HG03060 (cell line): ENCODE data around the gene AP5Z1.
"Not testable (repeated sequence)": the region's sequence is repeated elsewhere in the genome, so short reads cannot be mapped to it uniquely, and the experiment has no call there.

ENCODE experiments used
- ATAC-seq: cut with Tn5 transposase; IDR thresholded peaks from one replicate; pipeline ENCODE4 v1.9.1; 2021; ENCODE audit warnings: low read depth, moderate number of reproducible peaks; ENCODE audit not compliant: unreplicated experiment

The AP5Z1 gene

GRCh38 chr7:4787541-4787940 lies 12.1 kb downstream of the AP5Z1 start:
- ATAC-seq = no peak

DNA sequence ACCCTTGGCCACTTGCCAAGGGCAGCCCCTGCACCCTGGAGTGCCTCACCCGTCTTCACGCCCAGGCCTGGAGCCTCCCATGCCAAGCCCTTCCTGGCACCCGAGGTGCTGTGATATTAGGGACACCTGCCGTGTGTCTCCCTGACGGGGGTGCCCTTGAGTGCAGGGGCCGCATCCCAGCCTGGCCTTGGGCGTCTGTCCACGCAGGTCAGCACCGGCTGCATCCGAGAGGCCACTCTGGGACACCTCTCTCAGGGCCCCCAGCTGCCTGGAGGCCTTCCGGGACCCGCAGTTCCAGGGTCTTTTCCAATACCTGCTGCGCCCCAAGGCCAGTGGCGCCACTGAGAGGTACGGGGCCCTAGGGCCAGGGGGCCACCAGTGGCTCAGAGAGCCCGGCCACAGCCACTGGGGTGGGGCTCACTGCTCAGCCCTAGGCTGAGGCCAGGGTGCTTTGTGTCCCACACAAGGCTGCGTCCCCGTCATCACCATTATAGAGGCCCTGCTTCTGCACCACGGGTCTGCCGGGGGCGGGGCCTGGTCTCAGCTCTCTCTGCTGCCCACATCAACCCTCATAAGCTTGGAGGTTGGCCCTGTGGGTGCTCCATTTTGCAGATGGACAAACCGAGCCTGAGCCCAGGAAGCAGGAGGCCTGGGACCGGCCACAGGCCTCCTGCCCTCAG lies 12.7 kb downstream of the AP5Z1 start:
- no peak for ATAC-seq

- ATAC-seq = no peak
Observed at GRCh38 chr7:4788627-4789189, 13.3 kb downstream of the AP5Z1 start.

DNA sequence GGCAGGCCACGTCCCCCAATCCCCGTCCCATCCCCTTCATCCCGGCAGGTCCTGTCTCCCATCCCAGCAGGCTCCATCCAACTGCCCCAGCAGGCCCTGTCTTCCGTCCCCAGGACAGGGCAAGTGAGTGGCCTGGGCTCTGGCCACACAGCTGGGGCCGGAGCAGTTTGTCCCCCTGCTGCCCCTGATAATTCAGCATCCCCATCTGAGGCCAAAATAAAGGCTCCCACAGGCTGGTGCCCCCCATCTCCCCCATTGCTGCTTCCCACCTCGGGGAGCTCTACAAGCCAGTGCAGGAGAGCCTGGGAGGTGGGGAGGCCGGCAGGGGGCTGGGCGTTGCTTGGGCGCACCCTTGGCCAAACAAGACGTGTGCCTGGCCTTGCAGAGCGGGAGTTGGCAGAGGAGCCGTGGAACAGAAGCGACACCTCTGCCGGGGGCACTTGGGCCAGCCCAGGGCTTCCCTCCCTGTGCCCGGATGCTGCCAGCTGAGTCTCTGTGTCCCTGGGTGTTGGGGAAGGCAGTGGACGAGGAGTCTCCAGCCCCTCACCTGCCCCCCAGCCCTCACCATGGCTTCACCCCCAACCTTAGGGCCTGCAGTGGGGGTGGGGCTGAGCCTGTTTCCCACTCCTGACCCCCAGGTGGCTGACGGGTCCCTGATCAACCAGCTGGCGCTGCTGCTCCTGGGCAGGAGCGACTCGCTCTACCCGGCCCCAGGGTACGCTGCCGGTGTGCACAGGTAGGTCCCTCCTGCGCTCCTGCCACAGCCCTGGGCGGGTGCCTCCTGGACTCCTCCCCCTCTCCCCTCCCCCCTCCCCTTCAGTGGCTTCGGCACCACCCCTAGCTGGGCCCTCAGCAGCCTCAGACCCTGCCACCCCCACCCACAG lies 14.0 kb downstream of the AP5Z1 start:
- no peak for ATAC-seq

DNA sequence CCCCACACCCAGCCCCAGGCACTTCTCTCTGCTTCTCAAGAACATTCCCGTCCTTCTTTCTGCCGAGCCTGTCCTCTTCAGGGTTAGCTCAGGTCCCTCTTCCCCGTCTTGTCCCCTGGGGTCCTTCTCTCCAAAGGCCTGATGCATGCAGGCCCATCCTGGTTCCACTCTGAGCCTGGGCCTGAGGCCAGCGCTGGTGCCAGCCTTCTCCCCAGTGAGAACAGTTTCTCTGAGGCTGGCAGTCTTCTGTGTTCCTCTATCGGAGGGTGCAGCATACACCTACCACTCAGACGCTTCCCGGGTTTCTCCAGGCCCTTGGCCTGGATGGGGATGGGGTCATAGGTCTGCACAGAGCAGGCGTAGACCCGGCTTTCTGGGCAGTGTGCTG lies 14.6 kb downstream of the AP5Z1 start:
- no peak for ATAC-seq

- ATAC-seq = no peak
Observed at GRCh38 chr7:4790516-4790991, 15.1 kb downstream of the AP5Z1 start.

DNA sequence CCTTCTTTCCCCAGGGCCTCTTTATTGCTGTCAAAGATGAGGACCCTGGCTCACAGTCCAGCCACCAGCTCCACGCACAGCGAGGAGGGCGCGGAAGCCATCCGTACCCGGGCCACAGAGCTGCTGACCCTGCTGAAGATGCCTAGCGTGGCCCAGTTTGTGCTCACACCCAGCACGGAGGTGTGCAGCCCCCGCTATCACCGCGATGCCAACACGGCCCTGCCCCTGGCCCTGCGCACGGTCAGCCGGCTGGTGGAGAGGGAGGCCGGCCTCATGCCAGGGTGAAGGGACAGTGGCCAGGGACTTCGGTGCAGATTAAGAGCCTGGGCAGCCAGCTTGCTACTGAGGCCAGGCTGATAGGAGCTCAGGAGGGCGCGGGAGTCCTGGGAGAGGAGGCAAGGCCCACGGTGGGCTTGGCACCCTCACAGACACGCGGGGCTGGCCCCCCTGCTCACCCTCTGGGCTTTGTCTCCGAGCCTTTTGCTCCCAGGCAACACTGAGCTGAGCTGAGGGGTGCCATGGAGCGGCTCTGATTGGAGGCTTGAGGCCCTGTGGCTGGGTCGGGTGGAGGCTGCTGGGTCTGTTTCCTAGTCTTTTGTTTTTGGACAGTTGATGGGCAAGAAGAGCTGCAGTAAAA lies 15.8 kb downstream of the AP5Z1 start:
- ATAC-seq = no peak

GRCh38 chr7:4791738-4792536 lies 16.5 kb downstream of the AP5Z1 start:
- ATAC-seq = no peak

DNA sequence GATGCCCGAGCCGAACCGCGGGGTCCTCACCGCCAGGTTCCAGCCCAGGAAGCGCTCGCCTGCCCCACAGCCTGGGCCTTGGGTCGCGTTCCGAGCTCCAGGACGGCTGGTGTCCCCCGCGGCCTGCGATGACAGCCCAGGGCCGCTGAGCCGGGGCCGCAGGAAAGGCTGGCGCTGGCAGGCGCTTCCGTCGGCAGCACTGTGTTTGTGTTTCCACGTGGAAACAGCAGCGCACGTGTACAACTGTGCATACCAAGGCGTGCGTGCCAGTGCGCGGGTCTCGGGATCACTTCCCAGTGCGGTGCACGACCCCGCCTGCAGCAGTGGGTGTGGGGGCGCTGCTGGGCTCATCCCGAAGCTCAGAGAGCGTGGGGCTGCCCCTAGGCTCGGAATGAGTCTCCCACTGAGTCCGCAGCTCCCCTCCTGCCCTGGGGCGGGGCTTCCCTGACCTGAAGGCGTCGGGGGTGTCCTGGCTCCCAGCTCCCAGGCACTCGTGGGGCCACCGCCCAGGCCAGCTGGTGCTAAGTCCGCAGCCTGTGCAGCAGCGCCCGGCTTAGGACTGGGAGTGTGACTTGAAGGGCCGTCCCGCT lies 17.2 kb downstream of the AP5Z1 start:
- ATAC-seq = no peak

DNA sequence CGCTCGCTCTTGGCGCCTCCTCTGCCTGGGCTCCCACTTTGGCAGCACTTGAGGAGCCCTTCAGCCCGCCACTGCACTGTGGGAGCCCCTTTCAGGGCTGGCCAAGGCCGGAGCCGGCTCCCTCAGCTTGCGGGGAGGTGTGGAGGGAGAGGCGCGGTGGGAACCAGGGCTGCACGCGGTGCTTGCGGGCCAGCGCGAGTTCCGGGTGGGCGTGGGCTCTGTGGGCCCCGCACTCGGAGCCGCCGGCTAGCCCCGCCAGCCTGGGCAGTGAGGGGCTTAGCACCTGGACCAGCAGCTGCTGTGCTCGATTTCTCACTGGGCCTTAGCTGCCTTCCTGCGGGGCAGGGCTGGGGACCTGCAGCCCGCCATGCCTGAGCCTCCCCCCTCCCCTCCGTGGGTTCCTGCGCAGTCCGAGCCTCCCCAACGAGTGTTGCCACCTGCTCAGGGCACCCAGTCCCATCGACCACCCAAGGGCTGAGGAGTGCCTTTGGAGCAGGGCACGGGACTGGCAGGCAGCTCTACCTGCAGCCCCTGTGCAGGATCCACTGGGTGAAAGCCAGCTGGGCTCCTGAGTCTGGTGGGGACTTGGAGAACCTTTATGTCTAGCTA lies 18.1 kb downstream of the AP5Z1 start:
- not testable (repeated sequence) for ATAC-seq

DNA sequence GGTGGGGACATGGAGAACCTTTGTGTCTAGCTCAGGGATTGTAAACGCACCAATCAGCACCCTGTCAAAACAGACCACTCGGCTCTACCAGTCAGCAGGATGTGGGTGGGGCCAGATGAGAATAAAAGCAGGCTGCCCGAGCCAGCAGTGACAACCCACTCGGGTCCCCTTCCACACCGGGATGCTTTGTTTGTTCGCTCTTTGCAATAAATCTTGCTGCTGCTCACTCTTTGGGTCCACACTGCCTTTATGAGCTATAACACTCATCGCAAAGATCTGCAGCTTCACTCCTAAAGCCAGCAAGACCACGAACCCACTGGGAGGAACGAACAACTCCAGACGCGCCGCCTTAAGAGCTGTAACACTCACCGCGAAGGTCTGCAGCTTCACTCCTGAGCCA lies 18.7 kb downstream of the AP5Z1 start:
- not testable (repeated sequence) for ATAC-seq

GRCh38 chr7:4794591-4795350 lies 19.3 kb downstream of the AP5Z1 start:
- ATAC-seq = no peak

- no peak for ATAC-seq
Observed at GRCh38 chr7:4796453-4796852, 21.0 kb downstream of the AP5Z1 start.

GRCh38 chr7:4797858-4798705 lies 22.7 kb downstream of the AP5Z1 start:
- no peak for ATAC-seq

DNA sequence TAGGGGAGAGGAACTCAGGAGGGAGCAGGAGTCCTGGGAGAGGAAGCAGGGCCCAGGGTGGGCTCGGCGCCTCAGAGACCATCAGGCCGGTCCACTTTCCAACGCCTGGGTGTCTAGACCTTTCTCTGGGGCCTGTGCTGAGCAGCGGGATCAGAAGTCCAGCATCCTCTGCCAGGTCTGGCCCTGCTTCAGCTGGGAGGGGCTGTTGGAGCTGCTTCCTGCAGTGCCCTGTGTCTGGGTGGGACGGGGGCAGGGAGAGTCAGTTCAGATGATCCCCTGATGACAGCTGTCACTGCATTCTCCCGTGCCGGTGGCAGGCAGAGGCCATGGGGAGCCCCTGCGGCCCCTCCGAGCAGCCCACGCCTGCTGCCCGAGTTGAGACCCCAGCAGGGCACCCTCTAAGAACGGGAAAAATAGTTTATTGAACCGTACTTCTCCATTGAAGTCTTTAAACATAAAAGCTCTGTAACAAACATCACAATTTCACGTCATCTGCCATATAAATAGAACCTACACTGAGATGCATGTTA lies 23.3 kb downstream of the AP5Z1 start:
- no peak for ATAC-seq

GRCh38 chr7:4799508-4800268 lies 24.3 kb downstream of the AP5Z1 start:
- ATAC-seq = no peak

- no peak for ATAC-seq
Observed at GRCh38 chr7:4800487-4800886, 25.1 kb downstream of the AP5Z1 start.
